NCI-H2107 treated with DMSO at 0.1 percent for 48 hours (cell line): ENCODE results near the gene CA5B.
"Not testable (repeated sequence)": the region's sequence is repeated elsewhere in the genome, so short reads cannot be mapped to it uniquely, and the experiment has no call there.

ENCODE experiments used
- DNase-seq: peaks from one replicate; lab custom pipeline; 2025; ENCODE audit not compliant: unreplicated experiment; lab: John Stamatoyannopoulos, UW

Gene CA5B, protein sequence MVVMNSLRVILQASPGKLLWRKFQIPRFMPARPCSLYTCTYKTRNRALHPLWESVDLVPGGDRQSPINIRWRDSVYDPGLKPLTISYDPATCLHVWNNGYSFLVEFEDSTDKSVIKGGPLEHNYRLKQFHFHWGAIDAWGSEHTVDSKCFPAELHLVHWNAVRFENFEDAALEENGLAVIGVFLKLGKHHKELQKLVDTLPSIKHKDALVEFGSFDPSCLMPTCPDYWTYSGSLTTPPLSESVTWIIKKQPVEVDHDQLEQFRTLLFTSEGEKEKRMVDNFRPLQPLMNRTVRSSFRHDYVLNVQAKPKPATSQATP

DNA sequence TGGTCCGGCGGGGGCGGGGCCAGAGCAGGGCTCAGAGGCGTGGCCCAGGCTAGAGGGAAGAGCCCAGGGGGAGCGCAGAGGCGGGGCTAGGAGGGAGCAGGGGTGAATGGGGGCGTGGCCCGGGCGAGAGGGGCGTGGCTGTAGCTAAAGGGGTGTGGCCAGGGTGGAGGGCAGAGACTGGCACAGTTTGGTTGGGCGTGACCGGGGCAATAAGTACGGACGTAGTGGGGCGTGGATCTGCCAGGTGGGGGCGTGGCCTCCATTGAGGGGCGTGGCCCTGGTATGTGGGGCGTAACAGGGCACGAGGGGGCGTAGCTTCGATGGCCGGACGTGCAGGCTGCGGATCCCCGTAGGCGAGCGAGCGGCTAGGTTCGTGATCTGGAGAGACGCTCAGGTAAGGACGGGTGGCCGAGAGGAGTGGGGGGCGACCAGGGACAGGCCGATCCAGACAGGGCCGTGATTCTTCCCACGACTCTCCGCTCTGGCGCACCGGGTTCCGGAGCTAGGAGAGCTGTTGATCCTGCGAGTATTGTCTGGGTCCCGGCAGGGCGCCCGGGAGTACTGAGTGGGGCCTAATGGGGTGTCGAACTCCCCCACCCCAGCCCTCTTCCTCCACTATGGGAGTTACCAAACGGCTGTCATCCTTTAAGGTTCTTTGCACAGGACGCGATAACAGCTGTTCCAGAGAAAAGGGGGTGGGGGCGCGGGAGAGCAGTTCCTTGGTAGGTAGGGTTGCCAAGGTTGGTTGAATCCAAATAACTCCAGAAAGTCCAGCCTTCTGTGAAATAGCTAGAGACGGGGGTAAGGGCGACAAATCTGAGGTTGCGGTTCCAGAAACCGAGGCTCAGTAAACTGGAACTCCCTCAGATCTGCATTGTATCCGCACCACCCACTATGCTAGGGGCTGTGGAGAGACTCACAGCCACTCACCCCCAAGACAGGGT lies at the start of gene CA5B:
Gene CA5B, plus strand, starts transcription at position 312 of the 944 bp plus-strand sequence. CDS start 11,754 bp downstream, outside the sequence.
- peak; percentile 81 for DNase-seq

DNA sequence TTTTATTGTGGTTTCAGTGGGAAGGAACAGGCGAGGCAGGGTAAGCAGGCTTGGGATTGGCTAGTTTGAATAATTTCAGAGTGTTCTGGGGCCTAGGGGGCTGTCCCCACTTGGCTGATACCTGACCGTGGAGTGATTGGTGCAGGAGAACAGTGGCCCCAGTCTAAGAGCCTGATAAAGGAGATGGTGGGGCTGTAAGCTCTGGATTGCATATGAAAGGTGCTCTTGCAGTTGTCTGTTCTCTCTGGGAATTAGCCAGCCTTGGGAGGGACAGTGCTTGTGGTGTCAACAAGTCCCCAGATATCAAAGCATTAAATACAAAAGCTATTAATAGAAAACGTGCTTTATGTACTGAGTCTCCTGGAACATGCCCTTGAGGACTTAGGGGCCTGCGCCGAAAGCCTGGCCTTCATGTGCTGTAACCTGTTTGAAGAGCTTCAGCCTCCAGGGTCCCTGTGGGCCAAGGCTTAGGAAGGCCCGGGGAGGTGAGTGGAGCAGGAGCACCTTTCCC lies 43.1 kb upstream of the CA5B start:
- no peak for DNase-seq

DNA sequence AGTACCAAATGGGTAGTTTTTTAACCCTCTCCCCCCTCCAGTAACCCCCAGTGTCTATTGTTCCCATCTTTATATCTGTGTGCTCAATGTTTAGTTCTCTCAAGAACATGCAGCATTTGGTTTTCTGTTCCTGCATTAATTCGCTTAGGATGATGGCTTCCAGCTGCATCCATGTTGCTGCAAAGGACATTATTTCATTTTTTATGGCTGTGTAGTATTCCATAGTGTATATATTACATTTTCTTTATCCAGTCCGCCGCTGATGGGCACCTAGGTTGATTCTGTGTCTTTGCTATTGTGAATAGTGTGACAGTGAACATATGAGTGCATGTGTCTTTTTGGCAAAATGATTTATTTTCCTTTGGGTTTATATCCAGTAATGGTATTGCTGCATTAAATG lies 41.6 kb upstream of the CA5B start:
- DNase-seq, result no peak

DNA sequence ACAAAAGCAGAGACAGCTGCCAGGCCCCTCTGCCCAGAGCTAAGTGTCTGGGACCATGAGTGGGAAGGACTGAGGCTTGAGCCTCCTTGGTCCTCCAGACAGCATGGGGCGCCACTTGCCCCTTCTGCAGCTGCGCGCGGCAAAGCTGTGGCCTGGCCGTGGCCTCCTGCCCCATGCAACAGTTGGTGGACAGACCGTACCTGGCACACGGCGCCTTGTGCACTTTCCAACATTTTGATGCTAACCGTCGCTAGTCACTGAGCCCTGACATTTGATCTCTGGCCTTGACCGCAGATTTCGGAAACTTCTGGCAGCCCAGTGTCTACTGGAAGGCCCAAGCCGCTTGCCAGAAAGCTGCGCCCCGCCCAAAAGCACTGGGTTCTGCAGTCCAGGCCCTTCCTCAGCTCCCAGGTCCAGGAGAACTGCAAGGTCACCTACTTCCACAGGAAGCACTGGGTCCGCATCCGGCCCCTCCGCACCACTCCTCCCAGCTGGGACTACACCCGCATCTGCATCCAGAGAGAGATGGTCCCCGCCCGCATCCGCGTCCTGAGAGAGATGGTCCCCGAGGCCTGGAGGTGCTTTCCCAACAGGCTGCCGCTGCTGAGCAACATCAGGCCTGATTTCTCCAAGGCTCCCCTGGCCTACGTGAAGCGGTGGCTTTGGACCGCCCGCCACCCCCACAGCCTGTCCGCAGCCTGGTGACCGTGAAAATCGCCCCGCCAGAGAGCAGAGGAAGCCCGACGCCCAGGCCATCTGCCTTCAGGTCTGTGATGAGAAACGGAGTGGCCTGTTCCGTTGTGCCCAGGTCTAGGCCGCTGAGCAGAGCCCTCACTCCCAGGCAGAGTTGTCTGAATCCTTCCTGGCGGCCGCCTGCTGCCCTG lies 35.3 kb upstream of the CA5B start:
- DNase-seq, result no peak

DNA sequence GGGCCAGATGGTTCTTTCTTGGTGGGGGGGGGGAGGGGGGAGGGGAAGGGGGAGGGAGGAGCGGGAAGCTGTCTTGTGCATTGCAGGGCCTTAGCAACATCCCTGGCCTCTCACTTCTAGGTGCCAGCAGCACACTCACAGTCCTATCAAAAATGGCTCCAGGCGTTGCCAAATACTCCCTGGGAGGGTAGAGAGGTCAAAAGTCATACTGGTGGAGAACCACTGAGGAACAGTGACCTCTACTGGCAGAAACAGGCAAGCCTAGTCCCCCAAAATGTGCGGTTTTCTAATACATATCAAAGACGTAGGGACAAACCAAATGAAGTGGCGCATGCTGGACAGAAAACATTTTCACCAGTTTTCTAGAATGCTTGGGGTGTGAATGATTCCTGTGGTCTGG lies 34.3 kb upstream of the CA5B start:
- DNase-seq, result not testable (repeated sequence)

DNA sequence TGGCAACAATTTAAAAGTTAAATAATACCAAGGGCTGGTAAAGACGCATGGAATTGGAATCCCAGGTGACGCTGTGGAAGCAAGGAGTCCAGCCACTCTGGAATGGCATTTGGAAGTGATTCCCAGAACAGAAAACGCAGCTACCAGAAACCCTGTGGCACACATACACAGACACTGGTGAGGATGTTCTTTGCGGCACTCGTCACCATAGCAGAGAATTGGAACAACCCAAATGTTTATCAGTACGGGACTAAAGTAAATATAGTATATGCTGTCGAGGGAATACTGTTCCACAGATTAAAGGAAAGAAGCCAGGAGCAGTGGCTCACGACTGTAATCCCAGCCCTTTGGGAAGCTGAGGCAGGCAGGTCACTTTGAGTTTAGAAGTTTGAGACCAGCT lies 33.8 kb upstream of the CA5B start:
- DNase-seq, result not testable (repeated sequence)

DNA sequence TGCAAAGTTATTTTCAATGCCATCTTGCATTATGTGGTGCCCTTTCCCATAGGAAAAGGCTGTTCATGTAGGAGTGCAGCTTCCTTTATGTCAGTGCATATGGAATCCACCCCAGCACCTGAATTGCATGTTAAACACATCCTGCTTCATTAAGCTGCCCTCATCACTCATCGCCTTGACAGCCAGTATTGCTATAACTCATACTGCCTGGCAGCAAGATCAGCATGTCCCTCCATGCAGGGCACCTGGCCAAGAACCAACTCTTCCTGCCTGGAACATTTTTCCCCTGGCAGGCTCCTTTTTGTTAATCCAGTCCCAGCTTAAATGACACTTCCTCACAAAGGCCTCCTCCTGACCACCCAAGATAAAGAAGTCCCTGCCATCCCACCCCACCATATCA lies 23.5 kb upstream of the CA5B start:
- no peak for DNase-seq

DNA sequence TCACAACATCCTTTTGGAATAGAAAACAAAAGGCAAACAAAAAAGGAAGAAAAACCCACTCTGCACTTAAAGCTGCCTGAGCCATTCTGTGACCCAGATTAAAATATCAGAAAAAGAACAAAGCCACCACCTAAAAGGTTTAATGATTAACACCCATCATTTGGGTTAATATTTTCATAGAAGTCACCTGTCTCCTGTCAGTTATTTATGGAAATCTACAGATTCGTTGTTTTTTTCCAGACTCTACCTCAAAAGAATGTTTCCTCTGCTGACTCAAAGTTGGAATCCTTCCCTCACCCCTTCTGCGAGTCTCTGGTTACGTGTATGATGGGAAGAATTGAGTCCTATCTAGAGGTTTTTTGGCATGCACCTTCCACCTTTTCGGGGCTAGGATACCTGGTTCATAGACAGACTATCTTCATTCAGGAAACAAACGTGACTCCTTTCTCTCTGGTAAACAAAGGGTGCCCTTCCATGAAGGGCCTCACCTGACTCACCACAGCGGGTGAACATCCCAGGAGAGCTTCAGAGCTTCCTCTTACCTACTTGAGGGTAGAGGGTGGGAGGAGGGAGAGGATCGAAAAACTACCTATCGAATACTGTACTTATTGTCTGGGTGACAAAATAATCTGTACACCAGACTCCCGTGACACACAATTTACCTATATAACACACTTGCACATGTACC lies 19.6 kb upstream of the CA5B start:
- peak; percentile 38 for DNase-seq

DNA sequence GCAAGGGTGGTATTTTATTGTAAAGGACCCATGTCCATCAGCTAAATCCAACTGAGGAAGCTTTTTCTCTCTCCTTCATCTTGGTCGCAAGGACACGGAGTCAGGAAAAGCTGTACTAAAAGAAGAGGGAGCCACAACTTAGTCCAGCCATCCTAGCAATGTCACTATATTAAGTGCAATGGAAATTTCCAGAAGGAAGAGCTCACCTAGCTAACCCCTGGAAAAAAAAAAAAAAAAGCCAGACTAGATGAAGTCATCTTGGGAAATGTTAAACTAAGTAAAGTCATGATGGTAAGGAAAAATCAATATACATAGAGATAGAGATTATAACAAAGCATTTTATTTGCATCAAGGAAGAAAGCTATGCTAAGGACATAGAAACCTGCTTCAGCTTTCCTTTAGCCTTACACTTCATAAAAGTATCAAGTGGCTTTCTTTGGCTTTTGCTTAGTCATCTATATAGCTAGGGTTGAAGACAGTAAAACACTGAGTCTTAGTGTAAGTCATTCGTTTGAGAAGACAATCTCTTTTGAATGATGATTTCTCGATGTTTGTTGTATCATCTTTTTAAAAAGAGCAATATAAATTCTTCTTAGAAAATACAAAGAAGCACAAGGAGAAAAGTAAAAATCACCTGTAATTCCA lies 18.6 kb upstream of the CA5B start:
- no peak for DNase-seq

DNA sequence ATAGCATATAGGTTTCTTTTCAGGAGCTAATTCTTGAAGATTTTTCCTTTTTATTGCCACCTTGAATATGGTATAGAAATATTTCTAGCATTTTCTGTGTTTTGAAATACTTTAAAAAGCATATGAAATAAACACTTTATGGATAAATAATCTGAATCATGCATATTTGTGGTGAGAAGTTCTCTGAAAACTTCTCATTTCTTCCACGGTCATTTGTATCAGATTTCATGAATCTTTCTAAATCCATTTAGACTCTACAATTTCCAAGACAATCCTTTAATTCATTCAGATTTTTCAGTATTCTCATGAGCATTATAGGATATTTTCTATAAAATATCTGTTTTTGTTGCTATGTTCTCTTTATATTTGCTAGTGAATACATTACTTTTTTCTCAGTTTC lies 16.2 kb upstream of the CA5B start:
- DNase-seq, result no peak

DNA sequence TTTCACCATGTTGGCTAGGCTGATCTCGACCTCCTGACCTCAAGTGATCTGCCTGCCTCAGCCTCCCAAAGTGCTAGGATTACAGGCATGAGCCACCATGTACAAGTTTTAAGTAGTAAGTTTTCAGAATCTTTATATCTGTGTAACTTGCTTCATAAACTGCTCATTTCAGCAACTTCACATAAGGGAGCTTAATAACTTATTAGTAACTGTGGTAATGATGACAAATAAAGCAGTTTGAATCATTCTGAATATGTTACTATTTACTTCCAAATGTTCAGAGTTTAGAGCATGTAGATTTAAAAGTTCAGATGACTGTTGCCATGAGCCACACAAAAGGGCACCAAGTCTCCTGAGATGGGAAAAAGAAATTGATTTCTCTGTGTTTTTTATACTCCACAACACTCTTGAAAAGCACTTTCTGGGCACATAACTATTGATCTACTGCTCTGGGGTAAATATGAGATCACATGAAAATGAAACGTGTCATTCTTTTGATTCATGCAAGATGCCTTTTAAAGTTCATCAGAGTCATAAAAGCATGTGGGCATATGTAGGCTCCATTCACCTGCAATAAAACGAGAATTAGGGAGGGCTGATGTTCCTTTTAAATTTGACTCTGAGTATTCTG lies 14.1 kb upstream of the CA5B start:
- DNase-seq, result no peak

DNA sequence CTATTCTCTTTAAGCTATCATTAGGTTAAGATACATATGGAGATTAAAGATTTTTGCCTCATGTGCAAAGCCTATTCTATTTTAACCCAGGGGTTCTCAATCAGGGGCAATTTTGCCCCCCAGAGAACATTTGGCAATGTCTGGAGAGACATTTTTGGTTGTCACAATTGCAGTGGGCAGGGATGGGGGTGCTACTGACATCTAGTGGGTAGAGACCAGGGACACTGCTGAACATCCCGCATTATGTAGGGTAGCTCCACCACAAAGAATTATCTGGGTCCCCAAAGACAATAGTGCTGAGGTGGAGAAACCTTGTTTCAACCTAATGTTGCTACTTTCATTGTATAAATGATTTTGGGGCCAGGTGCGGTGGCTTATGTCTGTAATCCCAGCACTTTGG lies 13.2 kb upstream of the CA5B start:
- DNase-seq, result no peak

DNA sequence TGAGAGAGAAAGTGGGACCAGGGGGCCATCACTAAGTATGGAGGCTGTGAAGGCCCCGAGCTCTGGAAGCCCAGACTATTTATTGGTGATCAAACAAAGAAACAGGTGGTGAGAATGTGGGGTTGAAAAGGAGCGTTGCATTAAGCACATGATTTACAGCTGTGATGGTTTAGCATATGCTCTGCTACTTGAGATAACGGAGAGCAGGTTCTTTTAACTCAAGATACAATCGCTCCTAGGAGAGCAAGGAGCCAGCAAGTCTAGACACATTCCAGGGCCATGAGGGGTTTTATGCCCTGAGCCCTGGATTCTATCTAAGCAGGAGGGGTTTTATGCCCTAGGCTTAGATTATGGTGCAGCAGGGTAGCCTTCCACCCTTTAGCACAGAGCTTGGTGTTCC lies 6.7 kb upstream of the CA5B start:
- not testable (repeated sequence) for DNase-seq

DNA sequence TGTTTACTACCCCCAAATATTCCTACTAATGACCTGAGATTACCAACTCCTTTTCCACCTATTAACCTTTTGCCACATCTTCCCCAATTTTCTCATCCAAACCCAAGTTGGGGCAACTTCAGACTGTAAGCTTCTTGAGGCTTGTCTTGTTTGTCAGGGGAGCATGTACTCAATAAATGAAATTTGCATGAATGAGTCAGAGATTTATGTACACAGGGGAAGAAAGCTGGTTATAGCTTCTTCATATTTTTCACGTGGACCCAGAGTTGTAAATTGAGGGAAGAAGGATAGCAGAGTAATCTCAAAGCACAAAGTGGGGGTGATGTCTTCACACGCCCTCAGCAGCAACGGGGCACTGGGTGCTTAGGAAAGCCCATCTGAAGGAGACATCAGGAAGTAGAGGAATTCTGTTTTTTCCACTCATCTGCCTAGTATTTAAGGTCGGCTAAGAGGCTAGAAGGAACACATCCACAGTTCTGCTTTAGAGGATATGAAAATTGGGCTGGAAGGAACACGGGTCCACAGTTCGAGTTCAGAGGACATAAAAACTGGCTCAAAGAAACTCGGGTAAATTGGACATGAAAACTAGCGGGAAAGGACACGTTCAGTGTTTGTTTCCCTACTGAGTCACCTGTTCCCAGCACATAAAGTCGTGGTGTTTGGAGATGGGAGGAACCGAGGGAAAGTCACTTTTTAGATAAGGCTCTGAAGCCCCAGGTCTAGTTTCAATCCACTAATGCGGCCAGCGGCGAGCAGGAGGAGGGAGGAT lies 696 bp upstream of the CA5B start:
- no peak for DNase-seq

DNA sequence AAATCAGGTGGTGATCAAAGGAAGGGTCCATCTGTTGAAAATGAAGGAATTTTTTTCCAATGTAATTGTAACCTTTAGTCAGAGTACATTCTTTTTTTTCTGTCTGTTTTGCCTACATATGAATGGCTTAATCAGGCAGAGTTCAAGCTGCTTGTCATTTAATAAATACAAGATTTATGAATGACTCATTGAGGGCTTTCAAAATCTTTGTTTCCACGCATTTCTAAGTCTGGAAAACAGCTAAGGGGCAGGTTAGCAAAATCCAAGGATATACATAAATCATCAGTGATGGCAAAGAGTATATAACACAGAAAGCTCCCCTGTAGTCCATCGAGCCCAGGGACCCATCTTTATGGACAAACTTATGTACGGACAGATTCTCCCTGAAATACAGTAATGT lies 1.8 kb downstream of the CA5B start:
- no peak for DNase-seq

DNA sequence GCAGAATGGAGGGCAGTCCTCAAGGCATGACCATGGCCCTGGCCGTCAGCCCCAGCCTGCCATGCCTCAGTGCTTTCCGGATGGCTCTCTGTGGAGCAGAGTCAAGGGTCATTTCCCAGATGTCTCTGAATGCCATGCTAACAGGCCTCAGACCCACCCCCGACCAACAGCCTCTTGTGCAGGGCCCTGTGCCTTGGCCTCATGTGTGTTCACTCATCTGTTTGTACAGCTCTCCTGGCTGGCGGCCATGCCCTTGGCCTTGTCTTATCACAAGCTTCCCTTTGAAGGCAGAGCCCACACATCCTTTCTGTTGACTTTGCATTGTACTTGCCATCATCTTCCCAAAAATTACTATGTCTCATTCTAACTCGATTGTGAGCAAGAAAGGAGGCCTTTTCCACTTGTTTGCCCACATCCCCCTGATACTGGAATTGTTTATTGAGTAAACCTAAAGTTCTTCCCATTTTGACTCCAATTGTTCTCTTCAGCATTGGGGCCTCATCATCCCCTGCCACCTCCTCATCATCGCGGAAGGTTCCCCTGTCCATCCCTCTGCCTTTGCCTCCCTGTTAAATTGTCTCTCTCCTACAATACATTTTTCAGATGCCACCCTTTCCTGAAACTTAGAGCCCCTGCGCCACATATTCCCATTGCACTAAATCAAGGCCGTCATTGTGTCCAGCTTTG lies 6.3 kb downstream of the CA5B start:
- DNase-seq, result no peak

DNA sequence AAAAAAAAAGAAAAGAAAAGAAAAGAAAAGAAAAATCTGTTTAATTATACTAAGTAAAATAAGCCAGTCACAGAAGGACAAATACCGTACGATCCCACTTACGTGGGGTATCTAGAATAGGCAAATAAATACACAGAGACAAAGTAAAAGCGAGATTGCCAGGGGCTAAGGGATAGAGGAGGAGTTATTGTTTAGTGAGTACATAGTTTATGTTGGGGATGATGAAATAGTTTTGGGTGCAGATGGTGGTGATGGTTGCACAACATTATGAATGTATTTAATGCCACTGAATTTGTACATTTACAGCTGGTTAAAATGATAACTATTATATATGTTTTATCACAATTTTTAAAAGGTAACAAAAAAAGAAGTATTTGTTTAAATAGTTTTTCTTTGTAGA lies 7.1 kb downstream of the CA5B start:
- DNase-seq, result no peak

DNA sequence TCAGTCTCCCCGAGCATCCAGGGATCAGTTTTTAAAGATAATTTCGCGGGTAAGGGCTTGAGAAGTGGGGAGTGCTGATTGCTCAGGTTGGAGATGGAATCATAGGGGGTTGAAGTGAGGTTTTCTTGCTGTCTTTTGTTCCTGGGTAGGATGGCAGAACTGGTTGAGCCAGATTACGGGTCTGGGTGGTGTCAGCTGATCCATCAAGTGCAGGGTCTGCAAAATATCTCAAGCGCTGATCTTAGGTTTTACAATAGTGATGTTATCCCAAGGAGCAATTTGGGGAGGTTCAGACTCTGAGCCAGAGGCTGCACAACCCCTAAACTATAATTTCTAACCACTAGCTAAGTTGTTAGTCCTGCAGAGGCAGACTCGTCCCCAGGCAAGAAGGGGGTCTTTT lies 8.6 kb downstream of the CA5B start:
- not testable (repeated sequence) for DNase-seq
